ENCODE data around the gene ORAI3.

ORAI3 gene

GRCh38 chr16:30958175-30959079, 9.6 kb downstream of the ORAI3 start:
- 31% methylated on average over 27 of the region's 55 CpGs for WGBS (ENCODE audit: insufficient coverage)
- DNase-seq, result peak; percentile 77 to 78 (median 78)
- Histone ChIP-seq H3K36me3 (ENCODE audit: control insufficient read depth in 4 of 4, insufficient read depth in 4 of 4, low read length in 3 of 4) (peaks cover 18 to 66% (median 41%) of the 10 kb centered on the region in 4 experiments), H3K9me3 (ENCODE audit: control extremely low read depth in 1 of 5, control insufficient read depth in 4 of 5, insufficient read depth in 2 of 5, low read depth in 1 of 5, low read length in 4 of 5) (no peaks in the 10 kb centered on the region), H3K27ac (ENCODE audit: insufficient read depth in 1 of 2, low read depth in 1 of 2, low read length in 2 of 2, poor library complexity in 1 of 2, severe bottlenecking in 2 of 2) (peak overlapping the region; percentile 59 to 99), H3K4me1 (ENCODE audit: control extremely low read depth in 1 of 4, control insufficient read depth in 4 of 4, insufficient read depth in 4 of 4, low read length in 3 of 4) (peaks cover 0 to 29% (median 21%) of the 10 kb centered on the region in 4 experiments), H3K4me3 (ENCODE audit: control insufficient read depth in 1 of 7, extremely low read depth in 1 of 7, insufficient read depth in 4 of 7, low read depth in 2 of 7, low read length in 6 of 7) (peak overlapping the region; percentile 73 to 99 (median 91)), H3K27me3 (replicated peaks in 2 of 5; ENCODE audit: control insufficient read depth in 4 of 5, insufficient read depth in 5 of 5, low read length in 4 of 5) (no peaks in the 10 kb centered on the region)
- CTCF ChIA-PET, result interaction anchor here (0.6 to 3.0 kb wide), 8 partner anchors 9 to 144 kb away, joined by 3 to 21 read pairs (median 4); partner anchors contain the start of gene HSD3B7
- POLR2A ChIA-PET, result interaction anchor here (0.5 to 1.2 kb wide), 3 partner anchors 9 to 500 kb away, joined by 3 to 4 read pairs (median 3); no protein-coding TSS in a partner anchor

DNA sequence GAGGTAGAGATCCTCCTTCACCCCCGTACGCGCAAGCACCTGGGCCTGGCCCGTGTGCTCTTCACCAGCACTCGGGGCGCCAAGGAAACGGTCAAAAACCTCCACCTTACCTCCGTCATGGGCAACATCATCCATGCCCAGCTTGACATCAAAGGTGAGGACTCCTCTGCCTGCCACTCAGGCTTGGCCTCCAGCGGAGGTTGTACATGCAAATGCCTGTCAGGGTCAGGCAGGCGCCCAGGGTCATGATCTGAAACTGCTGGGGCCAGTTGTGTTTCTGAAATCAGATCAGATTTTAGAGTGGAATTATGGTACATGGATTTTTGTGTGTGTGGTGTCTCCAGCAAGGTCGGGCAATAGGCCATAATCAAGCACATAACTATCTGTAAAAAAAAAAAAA, 12.5 kb downstream of the ORAI3 start:
- POLR2A ChIA-PET, result no interaction called here
- 97% methylated on average over 9 of the region's 11 CpGs for WGBS (ENCODE audit: insufficient coverage)
- H3K36me3 ChIP-seq (ENCODE audit: control insufficient read depth in 4 of 4, insufficient read depth in 4 of 4, low read length in 3 of 4), result peaks cover 22 to 76% (median 52%) of the 10 kb centered on the region in 4 experiments
- H3K27me3 ChIP-seq (replicated peaks in 2 of 5; ENCODE audit: control insufficient read depth in 4 of 5, insufficient read depth in 5 of 5, low read length in 4 of 5), result no peaks in the 10 kb centered on the region
- CTCF ChIA-PET, result interaction anchor here (0.9 kb wide), 1 partner anchor 21 kb away, joined by 3 read pairs; no protein-coding TSS in a partner anchor
- H3K4me1 ChIP-seq (ENCODE audit: control extremely low read depth in 1 of 4, control insufficient read depth in 4 of 4, insufficient read depth in 4 of 4, low read length in 3 of 4), result peaks cover 0 to 22% (median 16%) of the 10 kb centered on the region in 4 experiments
- H3K9me3 ChIP-seq (ENCODE audit: control extremely low read depth in 1 of 5, control insufficient read depth in 4 of 5, insufficient read depth in 2 of 5, low read depth in 1 of 5, low read length in 4 of 5), result no peaks in the 10 kb centered on the region
- no peak overlapping the region for H3K4me3 ChIP-seq (ENCODE audit: control insufficient read depth in 1 of 7, extremely low read depth in 1 of 7, insufficient read depth in 4 of 7, low read depth in 2 of 7, low read length in 6 of 7)
- no peak for DNase-seq
- no peak overlapping the region for H3K27ac ChIP-seq (ENCODE audit: insufficient read depth in 1 of 2, low read depth in 1 of 2, low read length in 2 of 2, poor library complexity in 1 of 2, severe bottlenecking in 2 of 2)

- no peak overlapping the region for H3K27ac ChIP-seq (ENCODE audit: insufficient read depth in 1 of 2, low read depth in 1 of 2, low read length in 2 of 2, poor library complexity in 1 of 2, severe bottlenecking in 2 of 2)
- no peak for DNase-seq
- ChIA-PET CTCF (interaction anchor here (1.1 to 1.8 kb wide), 3 partner anchors 9 to 134 kb away, joined by 3 to 10 read pairs (median 4); no protein-coding TSS in a partner anchor), POLR2A (no interaction called here)
- H3K27me3 ChIP-seq (replicated peaks in 2 of 5; ENCODE audit: control insufficient read depth in 4 of 5, insufficient read depth in 5 of 5, low read length in 4 of 5), result no peaks in the 10 kb centered on the region
- WGBS (ENCODE audit: insufficient coverage), result 95% methylated on average over 9 of the region's 18 CpGs
- H3K36me3 ChIP-seq (ENCODE audit: control insufficient read depth in 4 of 4, insufficient read depth in 4 of 4, low read length in 3 of 4), result peaks cover 22 to 87% (median 64%) of the 10 kb centered on the region in 4 experiments
- no peaks in the 10 kb centered on the region for H3K9me3 ChIP-seq (ENCODE audit: control extremely low read depth in 1 of 5, control insufficient read depth in 4 of 5, insufficient read depth in 2 of 5, low read depth in 1 of 5, low read length in 4 of 5)
- peaks cover 0 to 4% (median 4%) of the 10 kb centered on the region in 4 experiments for H3K4me1 ChIP-seq (ENCODE audit: control extremely low read depth in 1 of 4, control insufficient read depth in 4 of 4, insufficient read depth in 4 of 4, low read length in 3 of 4)
- no peak overlapping the region for H3K4me3 ChIP-seq (ENCODE audit: control insufficient read depth in 1 of 7, extremely low read depth in 1 of 7, insufficient read depth in 4 of 7, low read depth in 2 of 7, low read length in 6 of 7)
These were observed 15.2 kb downstream of the ORAI3 start for GRCh38 chr16:30963925-30964511.

- Histone ChIP-seq H3K27ac (ENCODE audit: insufficient read depth in 1 of 2, low read depth in 1 of 2, low read length in 2 of 2, poor library complexity in 1 of 2, severe bottlenecking in 2 of 2) (no peak overlapping the region), H3K4me3 (ENCODE audit: control insufficient read depth in 1 of 7, extremely low read depth in 1 of 7, insufficient read depth in 4 of 7, low read depth in 2 of 7, low read length in 6 of 7) (no peak overlapping the region), H3K9me3 (ENCODE audit: control extremely low read depth in 1 of 5, control insufficient read depth in 4 of 5, insufficient read depth in 2 of 5, low read depth in 1 of 5, low read length in 4 of 5) (no peaks in the 10 kb centered on the region), H3K4me1 (ENCODE audit: control extremely low read depth in 1 of 4, control insufficient read depth in 4 of 4, insufficient read depth in 4 of 4, low read length in 3 of 4) (no peaks in the 10 kb centered on the region), H3K27me3 (replicated peaks in 2 of 5; ENCODE audit: control insufficient read depth in 4 of 5, insufficient read depth in 5 of 5, low read length in 4 of 5) (no peaks in the 10 kb centered on the region), H3K36me3 (ENCODE audit: control insufficient read depth in 4 of 4, insufficient read depth in 4 of 4, low read length in 3 of 4) (peaks cover 22 to 88% (median 65%) of the 10 kb centered on the region in 4 experiments)
- no peak for DNase-seq
- ChIA-PET CTCF (interaction anchor here (1.1 to 1.8 kb wide), 3 partner anchors 8 to 133 kb away, joined by 3 to 10 read pairs (median 4); no protein-coding TSS in a partner anchor), POLR2A (no interaction called here)
- 95% methylated on average over 33 of the region's 33 CpGs for WGBS (ENCODE audit: insufficient coverage)
These were observed 15.8 kb downstream of the ORAI3 start for GRCh38 chr16:30964574-30965226.

- Histone ChIP-seq H3K4me3 (ENCODE audit: control insufficient read depth in 1 of 7, extremely low read depth in 1 of 7, insufficient read depth in 4 of 7, low read depth in 2 of 7, low read length in 6 of 7) (no peak overlapping the region), H3K36me3 (ENCODE audit: control insufficient read depth in 4 of 4, insufficient read depth in 4 of 4, low read length in 3 of 4) (peaks cover 17 to 84% (median 61%) of the 10 kb centered on the region in 4 experiments), H3K27me3 (replicated peaks in 2 of 5; ENCODE audit: control insufficient read depth in 4 of 5, insufficient read depth in 5 of 5, low read length in 4 of 5) (no peaks in the 10 kb centered on the region), H3K9me3 (ENCODE audit: control extremely low read depth in 1 of 5, control insufficient read depth in 4 of 5, insufficient read depth in 2 of 5, low read depth in 1 of 5, low read length in 4 of 5) (no peaks in the 10 kb centered on the region), H3K27ac (ENCODE audit: insufficient read depth in 1 of 2, low read depth in 1 of 2, low read length in 2 of 2, poor library complexity in 1 of 2, severe bottlenecking in 2 of 2) (no peak overlapping the region), H3K4me1 (ENCODE audit: control extremely low read depth in 1 of 4, control insufficient read depth in 4 of 4, insufficient read depth in 4 of 4, low read length in 3 of 4) (no peaks in the 10 kb centered on the region)
- 97% methylated on average over 7 of the region's 15 CpGs for WGBS (ENCODE audit: insufficient coverage)
- POLR2A ChIA-PET, result no interaction called here
- CTCF ChIA-PET, result interaction anchor here (1.6 to 1.8 kb wide), 2 partner anchors 11 to 133 kb away, joined by 3 to 10 read pairs; no protein-coding TSS in a partner anchor
- no peak for DNase-seq
These were observed 16.6 kb downstream of the ORAI3 start for GRCh38 chr16:30965436-30965835.

DNA sequence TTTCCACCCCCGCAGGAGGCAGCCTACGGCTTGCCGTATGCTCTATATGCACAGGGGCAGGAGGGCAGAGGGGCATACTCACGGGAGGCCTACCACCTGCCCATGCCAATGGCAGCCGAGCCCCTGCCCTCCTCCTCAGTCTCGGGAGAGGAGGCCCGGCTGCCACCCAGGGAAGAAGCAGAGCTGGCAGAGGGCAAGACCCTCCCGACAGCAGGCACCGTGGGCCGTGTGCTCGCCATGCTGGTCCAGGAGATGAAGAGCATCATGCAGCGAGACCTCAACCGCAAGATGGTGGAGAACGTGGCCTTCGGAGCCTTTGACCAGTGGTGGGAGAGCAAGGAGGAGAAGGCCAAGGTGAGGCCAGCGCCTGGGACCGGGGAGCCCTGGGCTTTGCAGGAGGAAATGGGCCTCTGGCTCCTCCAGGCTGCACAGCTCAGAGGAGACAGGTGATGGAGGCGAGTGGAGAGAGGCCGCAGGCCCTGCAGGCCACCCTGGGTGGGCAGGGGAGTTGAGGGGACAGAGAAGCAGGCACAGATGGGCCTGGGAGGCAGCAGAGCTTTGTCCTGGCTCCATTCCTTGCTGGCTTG, 17.3 kb downstream of the ORAI3 start:
- peaks cover 21 to 84% (median 63%) of the 10 kb centered on the region in 4 experiments for H3K36me3 ChIP-seq (ENCODE audit: control insufficient read depth in 4 of 4, insufficient read depth in 4 of 4, low read length in 3 of 4)
- no peaks in the 10 kb centered on the region for H3K9me3 ChIP-seq (ENCODE audit: control extremely low read depth in 1 of 5, control insufficient read depth in 4 of 5, insufficient read depth in 2 of 5, low read depth in 1 of 5, low read length in 4 of 5)
- no peaks in the 10 kb centered on the region for H3K27me3 ChIP-seq (replicated peaks in 2 of 5; ENCODE audit: control insufficient read depth in 4 of 5, insufficient read depth in 5 of 5, low read length in 4 of 5)
- POLR2A ChIA-PET, result no interaction called here
- 95% methylated on average over 18 of the region's 19 CpGs for WGBS (ENCODE audit: insufficient coverage)
- no peaks in the 10 kb centered on the region for H3K4me1 ChIP-seq (ENCODE audit: control extremely low read depth in 1 of 4, control insufficient read depth in 4 of 4, insufficient read depth in 4 of 4, low read length in 3 of 4)
- no peak overlapping the region for H3K4me3 ChIP-seq (ENCODE audit: control insufficient read depth in 1 of 7, extremely low read depth in 1 of 7, insufficient read depth in 4 of 7, low read depth in 2 of 7, low read length in 6 of 7)
- DNase-seq, result no peak
- CTCF ChIA-PET, result no interaction called here
- no peak overlapping the region for H3K27ac ChIP-seq (ENCODE audit: insufficient read depth in 1 of 2, low read depth in 1 of 2, low read length in 2 of 2, poor library complexity in 1 of 2, severe bottlenecking in 2 of 2)

Data from common myeloid progenitor, CD34-positive (primary cell).